Caki2 (cell line): ENCODE measurements around the gene MTHFD1L. TPM values are rescaled to one million over a fixed set of nuclear protein-coding genes. Genes with fewer than 3 reads are reported as not detected.

Source experiments
- DNase-seq: peaks from one replicate; pipeline ENCODE4 v3.0.0-alpha.2; 2015; ENCODE audit warnings: low read depth
- in situ Hi-C: cut with HindIII; loops from 2 replicates; pipeline ENCODE4 v1.10.0; 2016; ENCODE audit warnings: low sequenced_read_pairs, low pct_unique_long_range_greater_than_20kb, mixed read lengths
- total RNA-seq: library from RNA; depleted of rRNA; stranded (reverse); fragments of >200 nt; shearing (Covaris generic); gene quantifications from 2 replicates; pipeline ENCODE4 v1.2.3, GENCODE V29; 2014; ENCODE audit warnings: low replicate concordance

The MTHFD1L gene
- total RNA-seq, 1 experiment from 2014 or later, result 48.6 TPM

- in situ Hi-C loops, result no loop called here
Observed at GRCh38 chr6:151087861-151088598, 222.5 kb downstream of the MTHFD1L start.

GRCh38 chr6:151088599-151088935 is 223.1 kb downstream of the MTHFD1L start:
- in situ Hi-C loops, result no loop called here
- DNase-seq, result no peak

More at GRCh38 chr6:151087861-151088598, 222.5 kb downstream of the MTHFD1L start:
- no peak for DNase-seq

- in situ Hi-C loops, result no loop called here
- no peak for DNase-seq
Observed at GRCh38 chr6:151088963-151089362, 223.5 kb downstream of the MTHFD1L start.

DNA sequence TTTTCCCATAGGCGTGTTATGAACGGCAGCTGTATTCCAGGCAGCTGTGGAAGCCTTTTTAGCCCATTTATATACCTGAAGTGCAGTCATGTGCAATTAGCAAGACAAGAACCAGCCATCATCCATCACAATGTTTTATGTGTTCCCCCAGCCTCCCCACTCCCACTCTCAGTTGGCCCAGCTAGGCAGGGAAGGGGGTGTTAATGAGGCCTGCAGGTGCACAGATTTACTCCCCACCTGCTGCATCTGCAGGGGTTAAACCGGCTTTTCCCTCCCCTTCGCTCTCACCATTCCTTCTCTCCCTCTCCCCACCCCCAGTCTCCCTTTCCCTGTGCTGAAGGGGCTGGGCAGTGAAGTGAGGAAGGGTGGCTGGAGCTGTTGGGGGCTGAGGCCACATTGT is 224.5 kb downstream of the MTHFD1L start:
- no peak for DNase-seq
- in situ Hi-C loops, result no loop called here

- DNase-seq, result no peak
- in situ Hi-C loops, result no loop called here
Observed at GRCh38 chr6:151091571-151091970, 226.1 kb downstream of the MTHFD1L start.

GRCh38 chr6:151092591-151092990 is 227.1 kb downstream of the MTHFD1L start:
- in situ Hi-C loops, result no loop called here
- DNase-seq, result no peak

DNA sequence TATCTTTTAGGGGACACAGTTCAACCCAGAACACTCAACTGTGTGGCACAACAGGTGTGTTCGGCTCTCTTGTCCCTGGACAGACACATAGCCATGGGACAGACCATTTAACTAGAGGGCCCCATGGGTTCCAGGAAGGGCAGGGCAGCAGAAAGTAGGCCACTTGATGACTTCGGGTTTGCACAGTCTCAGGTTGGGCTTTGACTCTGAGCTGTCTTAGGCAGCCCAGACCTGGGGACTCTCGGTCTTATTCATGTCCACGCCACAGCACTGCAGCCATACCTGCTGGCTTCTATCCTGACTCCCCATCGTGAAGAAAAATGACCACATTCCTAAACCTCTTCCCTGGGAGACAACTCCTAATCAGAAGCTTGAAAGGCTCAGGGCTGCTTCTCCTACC is 228.2 kb downstream of the MTHFD1L start:
- in situ Hi-C loops, result no loop called here
- no peak for DNase-seq

DNA sequence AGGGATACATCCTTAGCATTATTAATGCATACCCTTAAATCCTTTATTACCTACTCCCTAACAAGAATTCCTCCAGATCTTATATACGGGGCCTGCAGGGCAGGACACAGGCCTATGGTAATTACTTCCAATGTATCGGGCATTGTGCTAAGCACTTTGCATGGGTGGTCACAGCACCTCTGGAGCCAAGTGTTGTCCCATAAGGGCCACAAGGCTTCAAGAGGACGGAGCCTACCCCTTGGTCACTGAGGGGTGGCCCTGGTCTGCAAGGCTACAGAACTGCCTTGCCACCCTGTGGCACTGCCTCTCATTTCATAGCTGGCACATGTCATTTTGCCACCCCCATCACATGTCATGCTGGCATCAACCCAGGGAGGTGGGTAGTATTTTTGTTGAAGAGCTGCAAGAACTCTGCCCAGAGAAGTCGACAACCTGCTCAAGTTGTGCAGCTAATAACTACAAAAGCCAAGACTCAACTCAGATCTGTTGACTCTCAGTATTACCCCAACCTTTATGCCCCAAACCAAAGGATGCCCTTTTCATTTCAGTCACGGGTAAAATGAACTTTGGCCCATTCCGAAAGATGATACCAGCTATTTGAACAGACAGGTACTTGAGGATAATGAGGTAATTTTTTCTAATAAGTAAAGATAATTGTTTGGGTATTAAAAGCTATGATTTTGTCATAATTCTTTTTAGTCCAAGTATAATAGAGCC is 230.2 kb downstream of the MTHFD1L start:
- DNase-seq, result no peak
- in situ Hi-C loops, result no loop called here

DNA sequence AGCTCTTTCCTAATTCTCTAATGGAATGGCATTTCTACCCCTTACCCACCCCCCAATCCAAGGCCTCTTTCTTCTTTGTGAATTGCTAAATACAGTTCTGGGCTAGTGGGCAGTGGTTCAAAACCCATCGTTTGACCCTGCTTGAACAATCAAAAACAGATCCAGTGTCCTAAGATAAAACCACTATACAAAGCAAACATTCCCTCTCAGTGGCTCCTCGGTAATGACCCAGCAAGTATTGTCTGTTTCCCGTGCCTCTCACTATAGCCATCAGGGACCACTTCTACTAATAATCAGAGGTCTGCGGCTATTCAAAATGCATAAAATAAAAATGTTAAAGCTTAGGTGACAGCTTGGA is 230.7 kb downstream of the MTHFD1L start:
- DNase-seq, result no peak
- in situ Hi-C loops, result no loop called here

DNA sequence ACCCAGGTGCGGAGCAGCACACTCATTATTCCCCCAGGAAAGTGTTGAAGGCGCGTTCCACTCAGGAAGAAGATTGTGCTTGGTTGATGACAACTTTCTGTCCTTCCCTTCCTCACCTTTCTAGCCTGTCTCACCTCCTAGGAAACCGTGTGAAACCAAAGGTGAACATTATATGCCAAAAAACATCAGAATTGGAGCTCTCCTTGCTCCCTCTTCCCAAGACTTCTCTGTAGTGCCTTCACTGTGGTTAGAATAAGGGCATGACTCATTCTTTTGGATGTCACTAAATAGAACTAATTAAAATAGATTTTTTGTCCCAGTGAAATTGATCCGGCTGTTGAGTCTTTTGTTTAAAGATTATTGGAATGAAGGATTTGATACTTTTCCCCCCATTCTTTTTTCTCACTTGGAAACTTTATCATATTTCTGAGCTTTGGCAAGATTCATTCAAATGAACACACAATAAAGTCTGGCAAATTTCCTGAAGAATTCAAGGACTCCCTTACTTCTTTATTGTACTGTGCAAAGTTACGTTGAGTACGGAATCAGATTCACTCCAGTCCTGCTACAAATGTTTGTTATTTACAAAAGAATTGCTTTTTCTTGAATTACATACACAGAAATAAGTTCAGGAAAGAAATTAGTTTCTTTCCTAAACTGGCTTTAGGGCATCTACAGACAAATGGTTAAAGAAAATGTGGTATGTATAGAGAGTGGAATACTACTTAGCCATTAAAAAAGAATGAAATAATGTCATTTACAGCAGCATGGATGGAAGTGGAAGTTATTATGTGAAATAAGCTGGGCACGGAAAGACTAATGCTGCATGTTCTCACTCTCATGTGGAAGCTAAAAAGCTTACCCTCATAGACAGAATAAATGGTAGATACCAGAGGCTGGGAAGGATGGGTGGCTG is 231.4 kb downstream of the MTHFD1L start:
- no peak for DNase-seq
- in situ Hi-C loops, result no loop called here

DNA sequence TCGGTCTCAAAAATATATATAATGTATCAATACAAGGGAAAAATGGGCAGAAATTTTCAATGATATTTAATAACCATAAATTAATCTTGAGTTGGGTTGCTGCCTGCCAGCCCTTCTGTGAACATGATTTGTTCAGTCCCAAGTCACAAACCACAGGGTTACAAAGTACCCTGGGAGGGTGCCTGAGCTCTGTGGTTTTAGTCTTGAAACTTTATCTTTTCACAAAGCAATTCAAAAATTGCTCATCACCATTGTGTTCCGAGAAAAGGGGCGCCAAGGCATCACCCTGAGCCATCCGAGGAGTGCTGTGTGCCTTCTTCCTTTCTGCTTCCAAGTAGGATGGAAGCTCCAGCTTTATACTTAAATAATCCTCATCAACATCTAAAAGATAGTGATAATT is 232.7 kb downstream of the MTHFD1L start:
- no peak for DNase-seq
- in situ Hi-C loops, result no loop called here

DNA sequence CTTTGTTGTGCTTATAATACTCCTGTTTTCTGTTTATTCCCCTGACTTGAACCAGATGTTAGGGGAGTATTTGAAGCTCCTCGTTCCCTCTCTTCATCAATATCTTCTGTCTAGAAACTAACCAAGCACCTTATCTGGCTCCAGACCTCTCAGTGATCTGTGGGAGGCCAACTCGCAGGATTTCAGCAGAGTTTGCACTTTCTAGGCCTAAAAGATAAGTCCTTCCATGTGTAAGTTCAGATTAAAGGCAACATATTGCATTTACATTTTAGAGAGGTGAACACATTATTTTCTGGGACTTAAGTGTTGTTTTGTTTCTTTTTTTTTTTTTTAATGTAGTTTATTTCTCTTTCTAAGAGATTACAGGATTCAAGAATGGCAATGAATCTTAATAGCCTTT is 234.8 kb downstream of the MTHFD1L start:
- in situ Hi-C loops, result no loop called here
- DNase-seq, result no peak

DNA sequence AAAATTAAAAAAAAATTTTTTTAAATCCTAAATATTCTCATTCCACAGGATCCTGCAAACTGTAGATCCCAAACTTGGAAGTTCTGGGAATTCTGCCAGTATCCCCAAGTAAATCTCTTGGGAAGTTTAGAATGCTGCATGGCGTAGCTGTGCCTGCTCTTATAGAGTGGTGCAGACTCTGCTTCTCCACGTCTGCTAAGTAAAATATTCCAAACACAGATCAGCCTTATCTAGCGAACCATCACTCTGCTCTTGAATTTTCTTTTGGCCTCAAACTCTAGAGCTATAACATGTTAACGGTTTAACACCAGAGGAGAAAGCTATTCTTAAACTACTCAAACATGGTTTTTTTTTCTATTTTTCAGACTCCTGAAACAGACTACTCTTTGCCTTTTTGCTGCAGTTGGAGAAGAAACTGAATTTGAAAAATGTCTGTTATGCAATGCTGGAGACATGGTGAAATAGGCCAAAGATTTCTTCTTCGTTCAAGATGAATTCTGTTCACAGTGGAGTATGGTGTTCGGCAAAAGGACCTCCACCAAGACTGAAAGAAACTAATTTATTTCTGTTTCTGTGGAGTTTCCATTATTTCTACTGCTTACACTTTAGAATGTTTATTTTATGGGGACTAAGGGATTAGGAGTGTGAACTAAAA is 235.8 kb downstream of the MTHFD1L start:
- no peak for DNase-seq
- in situ Hi-C loops, result no loop called here

DNA sequence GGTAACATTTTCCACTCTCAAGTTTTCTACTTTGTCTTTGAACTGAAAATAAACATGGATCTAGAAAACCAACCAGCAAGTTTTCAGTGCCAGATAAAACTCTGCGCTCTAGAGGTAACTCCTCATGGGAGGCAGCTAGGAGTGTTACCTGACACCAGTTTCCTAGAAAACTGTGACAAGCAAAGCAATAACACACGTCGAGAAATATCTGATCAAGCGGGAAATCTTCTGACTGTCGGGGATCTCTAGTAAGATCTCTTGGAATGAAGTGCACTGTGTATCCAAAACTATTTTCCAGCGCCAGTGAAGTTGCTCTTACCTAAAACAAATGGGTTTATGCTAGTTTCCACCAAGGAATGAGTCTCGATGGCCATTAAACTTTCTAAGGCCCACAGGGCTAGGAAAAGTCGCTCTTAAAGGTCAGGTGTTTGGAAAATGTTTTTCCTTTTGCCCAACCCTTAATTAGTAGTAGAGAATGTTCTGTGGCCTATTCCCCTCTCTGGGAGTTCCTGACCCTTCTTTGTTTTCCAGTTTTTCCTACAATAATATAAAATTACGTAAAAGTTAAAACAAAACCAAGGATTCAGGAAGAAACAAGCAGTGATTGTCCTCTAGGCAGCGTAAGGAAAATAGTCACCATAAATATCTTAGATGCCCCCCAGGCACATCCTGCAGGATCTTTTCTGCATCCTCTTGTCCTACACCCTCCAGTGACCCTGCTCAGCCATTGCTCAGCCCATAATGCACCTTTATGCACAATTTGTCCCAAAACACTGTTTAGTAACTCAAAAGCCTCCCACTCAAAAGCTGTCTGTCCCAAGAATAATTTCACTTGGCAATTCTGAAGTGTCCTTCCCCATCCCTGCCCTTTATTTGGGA is 236.6 kb downstream of the MTHFD1L start:
- DNase-seq, result no peak
- in situ Hi-C loops, result no loop called here

DNA sequence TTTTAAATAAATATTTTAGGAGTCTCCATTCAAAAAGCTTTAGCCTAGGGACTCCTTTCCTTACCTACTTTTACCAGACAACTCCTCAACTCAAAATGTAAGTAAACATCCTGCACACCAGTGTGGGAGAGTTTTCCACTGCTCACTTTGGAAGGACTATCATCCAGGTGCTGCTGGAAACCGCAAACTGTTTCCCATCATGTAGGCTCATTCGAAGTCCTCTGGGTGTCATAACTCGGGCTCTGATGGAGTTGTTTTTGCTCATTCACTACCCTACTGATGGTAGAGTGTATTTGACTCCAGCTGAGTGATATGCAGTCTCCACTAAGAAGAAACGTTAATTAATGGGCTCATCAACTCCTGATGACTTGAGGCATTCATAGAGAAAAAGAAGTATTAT is 237.8 kb downstream of the MTHFD1L start:
- no peak for DNase-seq
- in situ Hi-C loops, result no loop called here

DNA sequence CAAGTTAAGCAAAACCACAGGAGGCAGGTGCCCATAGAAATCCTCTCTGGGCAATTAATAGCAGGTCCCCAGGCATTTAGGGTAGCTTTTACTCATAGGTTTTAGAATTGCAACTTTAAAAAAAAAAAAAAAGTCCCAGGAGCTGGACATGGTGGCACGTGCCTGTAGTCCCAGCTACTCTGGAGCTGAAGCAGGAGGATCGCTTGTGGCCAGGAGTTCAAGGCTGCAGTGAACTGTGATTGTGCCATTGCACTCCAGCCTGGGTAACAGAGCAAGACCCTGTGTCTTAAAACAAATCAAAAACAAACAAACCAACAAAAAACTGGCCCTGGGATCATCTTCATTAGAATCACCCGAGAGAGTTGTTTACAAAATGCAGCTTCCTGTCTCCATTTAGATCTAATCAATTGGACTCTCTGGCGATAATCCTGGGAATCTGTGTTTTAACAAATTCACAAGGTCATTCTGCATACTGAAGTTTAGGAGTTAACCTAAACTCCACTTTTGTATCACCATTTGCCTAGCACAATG is 242.5 kb downstream of the MTHFD1L start:
- in situ Hi-C loops, result no loop called here
- DNase-seq, result no peak

- DNase-seq, result no peak
- in situ Hi-C loops, result no loop called here
Observed at GRCh38 chr6:151108548-151108947, 243.0 kb downstream of the MTHFD1L start.
